Measurements from ENCODE around the gene XG.

Gene XG

DNA sequence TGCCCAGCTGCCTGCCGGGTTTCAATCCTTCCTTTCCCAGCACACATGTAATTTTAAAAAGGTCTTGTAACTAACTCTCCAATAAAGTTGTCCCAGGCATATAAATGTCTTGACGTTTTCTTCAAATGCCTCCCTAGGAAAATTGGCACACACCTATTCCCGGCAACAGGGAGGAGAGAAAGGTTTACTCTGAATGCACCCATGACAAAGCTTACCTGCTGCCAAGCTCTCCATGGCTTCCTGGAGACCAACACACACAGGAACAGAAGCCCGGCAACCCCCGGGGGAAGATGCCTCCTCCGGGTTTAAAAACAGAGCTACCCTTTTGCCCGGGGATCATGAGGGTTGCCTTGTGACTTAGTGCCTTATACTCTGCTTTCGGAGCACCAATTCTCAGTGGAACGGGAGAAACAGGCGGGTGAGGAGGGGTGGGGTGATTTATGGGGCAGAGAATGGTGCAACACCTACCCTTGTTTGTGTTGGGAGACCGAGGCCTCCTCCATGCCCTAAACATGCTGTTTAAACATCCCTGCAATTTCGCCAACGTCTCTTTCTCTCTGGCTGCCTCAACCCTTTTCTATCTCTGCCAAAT is 72.1 kb downstream of the XG start:
- no peak for DNase-seq

DNA sequence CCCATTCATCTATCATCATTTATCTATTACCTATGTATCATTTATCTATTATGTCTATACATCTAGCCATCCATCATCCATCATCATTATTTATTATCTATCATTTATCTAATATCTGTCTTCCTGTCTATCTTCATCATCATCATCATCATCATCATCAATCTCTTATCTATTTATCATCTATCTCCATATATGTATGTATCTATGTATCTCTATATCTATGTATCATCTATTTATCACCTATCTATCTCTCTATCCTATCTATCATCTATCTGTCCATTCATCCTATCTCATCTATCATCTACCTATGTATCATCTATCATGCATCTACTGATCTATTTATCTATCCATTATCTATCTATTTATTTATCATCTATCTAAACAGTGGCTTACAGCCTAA is 73.0 kb downstream of the XG start:
- DNase-seq = no peak

DNA sequence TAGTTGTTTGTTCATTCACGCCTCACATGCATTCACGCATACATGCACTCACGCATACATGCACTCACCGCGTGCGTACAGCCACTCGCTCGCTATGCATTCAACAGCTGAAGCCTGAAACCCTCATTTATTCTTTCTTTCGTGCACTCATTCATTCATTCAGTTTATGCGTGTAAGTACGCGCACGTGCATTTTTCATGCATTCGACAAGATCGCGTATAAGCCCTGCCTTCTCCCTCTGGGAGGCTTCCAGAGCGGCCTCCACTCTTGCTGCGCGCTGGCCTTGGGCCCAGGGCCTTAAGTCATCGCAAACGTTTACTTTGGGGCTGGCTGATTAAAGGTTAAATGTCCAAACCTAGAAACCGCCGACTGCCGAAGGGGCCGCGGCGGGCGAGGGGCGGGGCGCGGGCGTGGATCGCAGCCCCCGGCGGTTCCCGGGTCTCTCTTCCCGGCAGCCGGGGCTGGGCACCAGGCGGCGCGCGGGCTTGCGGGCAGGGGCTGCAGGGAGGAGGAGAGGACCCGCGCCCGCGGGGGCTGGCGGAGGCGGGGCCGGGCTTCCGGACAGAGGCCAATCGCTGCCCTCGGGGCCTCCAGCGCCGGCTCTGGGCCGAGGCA is 76.6 kb downstream of the XG start, which contains the start of gene GYG2:
GYG2 (plus strand) TSS at position 587 of the 615 bp plus-strand sequence. CDS start 1,259 bp downstream, outside the sequence.
- DNase-seq = peak; percentile 58

DNA sequence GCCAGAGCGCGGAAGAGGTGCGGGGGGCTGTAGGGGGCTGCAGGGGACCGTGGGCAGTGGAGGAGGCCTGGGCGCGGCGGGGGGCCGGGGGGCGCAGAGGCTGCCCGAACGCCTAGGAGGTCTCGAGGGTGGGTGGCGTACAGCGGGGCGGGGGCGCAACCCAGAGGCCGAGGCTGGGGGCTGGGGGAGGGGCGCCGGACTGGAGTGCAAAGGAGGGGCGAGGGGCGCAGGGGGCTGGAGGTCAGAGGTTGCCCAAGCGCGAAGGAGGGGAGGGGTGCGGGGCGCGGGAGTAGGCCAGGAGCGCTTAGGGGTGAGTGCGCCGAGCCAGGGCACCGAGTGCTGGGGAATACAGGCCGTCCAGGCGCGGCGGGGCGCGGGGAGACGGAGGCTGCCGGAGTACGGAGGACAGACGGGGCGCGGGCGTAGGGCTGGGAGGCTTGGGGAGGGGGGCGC is 77.1 kb downstream of the XG start:
- DNase-seq = no peak

DNA sequence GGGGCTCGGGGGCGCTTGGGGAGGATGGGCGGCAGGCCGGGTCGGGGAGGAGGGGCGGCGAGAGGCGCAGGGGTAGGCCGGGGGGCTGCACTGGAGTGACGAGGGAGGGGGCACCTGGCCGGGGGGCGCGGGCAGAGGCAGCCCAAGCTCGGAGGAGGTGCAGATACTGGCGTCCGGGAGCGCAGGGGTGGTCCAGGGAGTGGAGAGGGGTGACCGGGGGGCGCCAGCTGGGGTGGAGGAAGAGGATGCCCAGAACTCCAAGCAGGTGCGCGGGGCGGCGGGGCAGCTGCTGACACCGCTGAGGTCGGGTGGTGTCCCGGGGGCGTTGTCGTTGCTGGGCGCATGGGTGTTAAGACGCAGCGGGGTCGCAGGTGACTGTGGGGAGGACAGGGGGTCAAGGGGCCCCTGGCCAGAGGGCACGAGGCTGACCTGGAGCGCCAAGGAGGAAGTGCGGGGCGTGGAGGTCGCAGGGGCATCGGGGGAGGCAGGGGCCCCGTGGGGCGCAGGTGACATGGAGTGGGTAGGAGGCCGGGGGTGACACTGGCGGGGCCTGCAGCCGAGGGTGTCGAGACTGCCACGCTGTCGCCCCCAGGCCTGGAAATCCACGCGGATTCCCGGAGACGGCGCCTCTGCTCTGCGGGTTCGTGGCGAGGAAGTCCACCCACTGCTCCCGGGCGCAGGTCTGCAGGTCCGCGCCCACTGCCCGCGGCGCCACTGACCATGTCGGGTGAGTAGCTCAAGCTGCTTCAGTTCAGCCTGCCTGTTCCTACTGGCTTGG is 77.8 kb downstream of the XG start:
- DNase-seq = no peak

DNA sequence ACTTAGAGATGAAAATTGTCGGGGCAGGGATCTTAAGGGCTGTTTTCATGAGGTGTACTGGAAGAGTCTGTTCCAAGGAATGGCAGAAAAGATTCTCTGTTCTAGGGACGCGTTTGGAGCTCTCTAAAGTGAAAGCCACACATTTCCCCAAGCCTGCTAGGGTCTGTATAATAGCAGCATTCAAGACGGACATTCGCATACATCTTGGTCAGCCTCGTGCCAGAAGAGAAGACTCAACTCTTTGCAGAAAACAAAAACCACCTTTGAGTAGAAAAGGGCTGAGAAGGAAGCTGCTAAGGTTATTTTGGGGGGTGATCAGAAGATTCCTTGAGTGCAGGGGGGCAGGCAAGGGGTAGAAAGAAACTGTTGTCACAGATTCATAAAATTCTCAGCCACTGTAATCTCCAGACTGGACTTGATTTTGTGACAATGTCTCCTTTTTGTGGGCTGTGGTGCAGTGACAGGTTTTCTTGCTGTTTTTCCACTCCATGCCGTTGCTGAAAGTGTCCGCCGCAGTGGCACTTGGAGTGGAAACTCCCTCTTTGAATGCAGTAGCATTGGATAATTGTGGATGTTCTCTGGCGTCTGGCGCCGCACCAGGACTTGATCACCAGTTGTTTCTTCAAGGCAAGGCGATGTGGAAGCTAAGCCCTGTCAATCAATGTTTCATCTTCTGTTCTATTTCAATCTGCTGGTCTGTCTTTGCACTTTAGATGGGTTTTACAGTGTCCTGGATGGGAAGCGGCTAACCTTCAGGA is 79.8 kb downstream of the XG start:
- no peak for DNase-seq

DNA sequence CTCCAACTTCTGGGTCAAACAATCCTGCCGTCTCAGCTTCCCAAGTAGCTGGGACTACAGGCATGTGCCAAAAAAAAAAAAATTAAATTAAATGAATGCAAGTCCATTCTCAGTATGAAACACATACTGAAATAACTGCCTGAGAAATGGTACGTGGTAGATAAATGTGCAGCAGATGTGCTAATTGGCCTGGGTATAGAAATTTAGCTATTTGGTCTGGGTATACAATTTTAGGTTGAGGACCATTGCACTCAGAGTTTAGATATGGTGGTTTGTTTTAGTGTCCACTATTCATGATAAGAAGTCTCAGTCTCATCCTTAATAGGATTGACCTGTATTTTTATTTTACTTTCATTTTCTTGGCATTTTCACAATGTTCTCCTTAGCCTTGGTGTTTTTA is 86.1 kb downstream of the XG start:
- no peak for DNase-seq

DNA sequence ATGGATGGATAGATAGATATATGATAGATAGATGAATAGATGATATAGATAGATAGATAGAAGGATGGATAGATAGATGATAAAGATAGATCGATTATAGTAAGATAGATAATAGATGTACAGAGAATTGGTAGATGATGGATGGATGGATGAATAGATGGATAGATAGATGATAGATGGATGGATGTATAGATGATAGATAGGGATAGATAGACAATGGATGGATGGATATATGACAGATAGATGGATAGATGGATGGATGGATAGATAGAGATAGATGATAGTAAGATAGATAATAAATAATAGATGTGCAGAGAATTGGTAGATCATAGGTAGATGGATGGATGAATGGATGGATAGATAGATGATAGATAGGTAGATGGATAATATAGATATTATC is 89.1 kb downstream of the XG start:
- no peak for DNase-seq

DNA sequence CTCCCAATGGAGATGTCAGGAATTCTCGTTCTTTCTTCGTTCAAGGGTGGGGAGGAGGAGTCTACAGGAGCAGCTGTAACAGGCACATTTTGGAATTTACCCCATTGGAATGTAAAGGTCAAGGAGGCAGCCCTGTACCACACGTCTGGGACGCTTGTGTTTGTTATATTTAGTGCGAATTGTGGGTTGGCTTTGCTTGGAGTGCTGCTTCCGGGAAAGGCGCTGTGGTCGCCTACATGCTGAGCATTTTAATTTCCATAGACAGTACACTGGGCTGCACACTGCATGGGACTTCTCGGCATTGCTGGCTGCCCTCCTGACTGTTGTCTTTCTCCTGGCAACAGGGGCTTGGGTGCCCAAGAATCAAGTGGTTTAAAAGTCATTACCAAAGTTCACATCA is 89.7 kb downstream of the XG start:
- DNase-seq = no peak

DNA sequence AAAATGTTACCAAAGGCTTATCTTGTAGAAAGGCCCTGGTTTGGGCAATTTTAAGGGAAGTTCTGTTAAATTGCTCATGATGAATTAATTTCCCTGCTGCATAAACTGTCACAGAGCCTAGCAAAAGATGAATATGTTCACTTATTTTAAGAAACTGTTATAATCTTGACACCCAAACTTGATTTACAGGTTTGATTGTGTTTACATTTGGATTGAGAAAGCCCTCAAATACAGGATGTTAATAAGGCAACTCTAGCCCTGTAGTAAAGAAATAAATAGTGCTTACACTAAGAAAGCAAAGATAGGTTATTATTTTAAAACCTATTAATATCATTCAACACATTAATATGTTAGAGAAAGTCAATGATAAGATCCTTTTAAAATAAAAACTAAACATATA is 95.2 kb downstream of the XG start:
- DNase-seq = no peak

DNA sequence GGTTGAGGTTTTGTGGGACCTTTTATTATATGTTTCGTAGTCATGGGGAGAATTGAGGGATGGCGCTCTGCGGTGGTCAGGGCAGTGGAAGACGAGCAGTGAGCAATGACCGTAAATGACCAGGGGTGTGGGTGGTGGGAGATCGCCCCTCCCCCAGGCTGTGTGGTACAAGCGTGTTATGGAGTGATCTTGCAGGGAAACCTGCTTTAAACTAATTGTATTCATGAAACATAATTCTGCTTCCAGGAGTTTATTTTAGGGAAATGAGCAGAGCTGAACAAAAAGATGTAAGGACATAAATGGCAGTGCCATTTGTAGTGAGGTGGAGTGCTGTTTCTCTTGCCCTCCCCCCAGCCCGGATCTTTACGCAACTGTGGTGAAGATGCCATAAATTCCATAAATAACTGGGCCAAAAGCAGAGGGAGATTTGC is 97.0 kb downstream of the XG start:
- peak; percentile 53 for DNase-seq

DNA sequence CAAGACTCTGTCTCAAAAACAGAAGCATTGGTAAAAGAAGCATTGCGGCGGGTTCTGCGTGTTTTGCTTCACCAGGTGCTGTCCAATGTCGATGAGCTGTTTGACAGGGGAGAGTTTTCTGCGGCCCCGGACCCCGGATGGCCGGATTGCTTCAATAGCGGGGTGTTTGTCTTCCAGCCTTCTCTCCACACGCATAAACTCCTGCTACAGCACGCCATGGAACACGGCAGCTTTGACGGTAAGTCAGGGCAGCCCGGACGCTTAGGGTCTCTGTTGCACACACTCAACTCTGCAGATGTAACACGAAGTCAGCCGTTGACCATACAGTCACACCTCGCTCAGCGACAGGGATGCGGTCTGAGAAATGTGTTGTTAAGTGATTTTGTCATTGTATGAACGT is 103.1 kb downstream of the XG start:
- no peak for DNase-seq

DNA sequence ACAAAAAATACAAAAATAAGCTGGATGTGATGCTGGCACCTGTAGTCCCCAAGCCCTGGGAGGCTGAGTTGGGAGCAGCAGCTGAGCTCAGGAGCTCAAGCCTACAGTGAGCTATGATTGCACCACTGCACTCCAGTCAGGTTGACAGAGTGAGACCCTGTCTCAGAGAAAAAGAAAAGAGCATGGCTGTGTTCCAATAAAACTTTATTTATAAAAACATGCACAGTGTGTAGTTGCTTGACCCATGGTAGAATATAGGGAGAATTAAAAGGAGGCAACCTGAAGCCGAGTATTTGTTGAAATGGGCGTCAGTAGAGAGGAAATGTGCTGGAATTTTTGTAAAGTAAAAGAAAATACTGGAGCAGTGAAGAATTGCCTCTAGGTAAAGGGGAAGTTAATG is 103.9 kb downstream of the XG start:
- DNase-seq = no peak

DNA sequence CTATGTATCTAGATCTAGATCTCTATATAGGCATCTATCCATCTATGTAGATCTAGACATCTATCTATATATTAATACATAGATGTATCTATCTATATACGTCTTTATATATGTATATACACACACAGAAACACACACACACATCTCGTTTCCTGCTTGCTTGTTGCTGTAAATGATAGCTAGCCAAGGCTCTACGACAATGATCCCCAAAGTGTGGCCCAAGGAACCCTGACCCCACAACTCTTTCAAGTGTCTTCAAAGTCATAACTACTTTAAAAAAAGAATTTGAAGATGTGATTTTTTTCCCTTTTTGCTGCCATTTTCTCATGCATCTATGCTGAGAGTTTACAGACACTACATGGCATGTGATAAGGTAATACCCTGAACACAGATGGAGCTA is 105.7 kb downstream of the XG start:
- DNase-seq = no peak

DNA sequence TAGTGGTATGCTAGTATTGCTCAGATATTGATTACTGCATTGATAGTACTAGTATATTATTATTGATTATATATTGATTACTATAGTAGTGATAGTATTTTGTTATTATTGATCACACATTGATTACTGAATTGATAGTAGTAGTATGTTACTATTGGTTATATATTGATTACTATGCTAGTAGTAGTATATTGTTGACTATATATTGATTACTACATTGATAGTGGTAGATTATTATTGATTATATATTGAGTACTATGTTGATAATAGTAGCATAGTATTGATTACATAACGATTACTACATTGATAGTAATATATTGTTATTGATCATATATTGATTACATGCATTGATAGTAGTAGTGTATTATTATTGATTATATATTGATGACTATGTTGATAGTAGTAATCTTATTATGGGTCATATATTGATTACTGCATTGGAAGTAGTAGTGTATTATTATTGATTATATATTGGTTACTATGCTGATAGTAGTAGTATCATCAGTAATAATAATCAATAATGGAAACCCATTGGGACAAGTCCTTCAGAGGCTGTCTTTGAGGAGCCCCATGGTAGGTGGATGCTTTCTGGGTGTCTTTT is 107.5 kb downstream of the XG start:
- DNase-seq = no peak

DNA sequence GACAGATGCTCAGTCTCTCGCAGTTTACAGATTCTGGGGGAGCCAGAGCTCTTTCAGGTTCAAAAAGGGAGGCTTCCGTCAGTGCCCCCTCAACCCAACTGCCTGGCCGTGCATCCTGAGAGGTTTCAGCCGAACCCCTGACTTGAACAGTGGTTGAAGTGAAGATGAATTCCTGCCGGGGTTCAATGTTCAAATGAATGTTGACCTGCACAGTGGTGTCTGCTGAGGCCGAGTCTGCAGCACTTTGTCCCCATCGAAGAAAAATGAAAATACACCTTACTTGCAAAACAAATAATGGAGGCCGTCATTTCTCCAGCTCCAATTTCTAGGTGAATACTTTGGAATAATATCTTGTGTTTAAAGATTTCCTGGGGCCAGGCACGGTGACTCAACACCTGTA is 110.6 kb downstream of the XG start:
- DNase-seq = no peak

DNA sequence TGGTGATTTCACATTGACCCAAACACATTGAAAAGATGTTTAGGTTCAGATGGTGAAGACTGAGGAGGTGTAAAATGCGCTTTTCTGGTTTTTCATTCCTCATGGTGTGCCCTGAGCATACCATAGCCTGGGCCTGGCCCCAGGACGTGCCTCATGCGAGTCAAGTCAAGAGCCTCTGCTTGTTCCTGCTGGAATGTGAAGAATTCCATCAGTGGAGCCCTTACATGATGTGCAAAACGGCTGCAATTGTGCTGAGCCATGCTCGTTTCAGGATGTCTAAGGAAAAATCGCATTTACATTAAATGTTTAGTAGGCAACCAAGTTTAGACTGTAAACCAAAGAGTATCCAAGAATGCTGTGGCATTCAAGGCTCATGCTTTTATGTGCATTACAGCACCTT is 111.8 kb downstream of the XG start:
- no peak for DNase-seq

All from left hindlimb (tissue), 1 donor.